CD4-positive, alpha-beta T cell treated with Interleukin-12 subunit alpha and Interleukin-12 subunit beta, for 1 hour (primary cell): Measurements from ENCODE around the gene CPXM2.

Source experiments
- DNase-seq: peaks from one replicate; pipeline ENCODE4 v3.0.0-alpha.2; 2020

The CPXM2 gene

GRCh38 chr10:123795846-123796590, 95.6 kb downstream of the CPXM2 start:
- no peak for DNase-seq

GRCh38 chr10:123795196-123795780, 96.3 kb downstream of the CPXM2 start:
- DNase-seq: no peak

GRCh38 chr10:123792248-123792978, 99.2 kb downstream of the CPXM2 start:
- no peak for DNase-seq

- no peak for DNase-seq
Observed at GRCh38 chr10:123790132-123790885, 101.3 kb downstream of the CPXM2 start.

- no peak for DNase-seq
Observed at GRCh38 chr10:123788981-123789380, 102.6 kb downstream of the CPXM2 start.

- DNase-seq: no peak
Observed at GRCh38 chr10:123787566-123787965, 104.0 kb downstream of the CPXM2 start.

GRCh38 chr10:123786896-123787295, 104.7 kb downstream of the CPXM2 start:
- DNase-seq: no peak

- no peak for DNase-seq
Observed at GRCh38 chr10:123786306-123786705, 105.3 kb downstream of the CPXM2 start.

GRCh38 chr10:123784646-123785045, 107.0 kb downstream of the CPXM2 start:
- DNase-seq: no peak

- no peak for DNase-seq
Observed at GRCh38 chr10:123784216-123784615, 107.4 kb downstream of the CPXM2 start.

GRCh38 chr10:123783296-123783695, 108.3 kb downstream of the CPXM2 start:
- DNase-seq: no peak

- no peak for DNase-seq
Observed at GRCh38 chr10:123782549-123782948, 109.1 kb downstream of the CPXM2 start.

- no peak for DNase-seq
Observed at GRCh38 chr10:123781956-123782500, 109.6 kb downstream of the CPXM2 start.

- DNase-seq: no peak
Observed at GRCh38 chr10:123781324-123781900, 110.2 kb downstream of the CPXM2 start.

GRCh38 chr10:123778719-123779517, 112.7 kb downstream of the CPXM2 start:
- DNase-seq: no peak

GRCh38 chr10:123777881-123778280, 113.7 kb downstream of the CPXM2 start:
- DNase-seq: no peak

GRCh38 chr10:123774132-123774742, 117.4 kb downstream of the CPXM2 start:
- DNase-seq: no peak

- peak; percentile 11 for DNase-seq
Observed at GRCh38 chr10:123772645-123773508, 118.7 kb downstream of the CPXM2 start.

GRCh38 chr10:123771877-123772644, 119.5 kb downstream of the CPXM2 start:
- DNase-seq: peak; percentile 11
